ENCODE measurements around the gene RPS19BP1. TPM values are rescaled to one million over a fixed set of nuclear protein-coding genes. Genes with fewer than 3 reads are reported as not detected.

The RPS19BP1 gene
- polyA plus RNA-seq, 1 of the 3 experiments (the other 2 are of a cell fraction), result 97.2 TPM

DNA sequence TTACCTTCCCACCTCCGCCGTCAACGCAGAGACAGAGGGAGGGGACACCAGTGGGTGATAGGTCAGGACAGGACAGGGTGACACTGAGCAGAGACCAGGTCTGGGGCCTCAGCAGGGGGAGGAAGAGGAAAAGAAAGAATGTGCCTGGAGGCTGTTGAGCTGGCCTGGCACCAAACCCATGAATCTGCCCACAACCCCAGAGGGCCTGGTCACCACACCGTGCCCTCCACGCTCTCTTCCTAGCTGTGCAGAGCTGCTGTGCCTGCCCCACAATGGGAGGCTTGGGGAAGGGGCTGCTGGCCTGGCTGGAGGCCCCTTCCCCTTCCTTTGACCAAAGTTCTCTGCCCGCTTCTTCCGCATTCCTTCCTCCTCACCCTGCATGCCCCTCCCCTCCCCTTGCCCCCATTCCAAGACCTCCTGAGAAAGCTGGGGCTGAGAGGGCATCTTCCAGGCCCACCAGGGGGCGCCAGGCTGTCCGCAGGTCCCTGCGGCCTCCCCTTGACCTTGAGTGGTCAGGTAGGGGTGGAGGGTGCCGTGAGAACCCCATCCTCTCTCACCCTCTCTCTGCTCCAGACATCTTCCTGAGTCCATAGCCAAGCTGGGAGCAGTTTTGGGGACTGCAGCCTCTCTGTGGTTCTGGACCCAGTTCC lies 27.0 kb upstream of the RPS19BP1 start:
- H3K27me3 ChIP-seq (ENCODE audit: insufficient read depth), result no peaks in the 10 kb centered on the region; the same call in 1 of the 2 replicates
- ChIA-PET CTCF (interaction anchor here (0.6 to 1.7 kb wide), 12 partner anchors 9 to 1039 kb away, joined by 3 to 6 read pairs (median 4); no protein-coding TSS in a partner anchor), POLR2A (no interaction called here)
- no peak overlapping the region for H3K4me3 ChIP-seq (ENCODE audit: low read depth in 2 of 2, low read length in 1 of 2)
- 79% methylated on average over 5 of the region's 11 CpGs for WGBS (ENCODE audit: low lambda C conversion rate)
- H3K4me2 ChIP-seq, result no peak overlapping the region
- no peaks in the 10 kb centered on the region for H3F3A ChIP-seq (replicated peaks; ENCODE audit: insufficient read depth)
- peak; percentile 42 for DNase-seq
- H3K9me2 ChIP-seq, result no peaks in the 10 kb centered on the region
- TF ChIP-seq, protein P1, sequence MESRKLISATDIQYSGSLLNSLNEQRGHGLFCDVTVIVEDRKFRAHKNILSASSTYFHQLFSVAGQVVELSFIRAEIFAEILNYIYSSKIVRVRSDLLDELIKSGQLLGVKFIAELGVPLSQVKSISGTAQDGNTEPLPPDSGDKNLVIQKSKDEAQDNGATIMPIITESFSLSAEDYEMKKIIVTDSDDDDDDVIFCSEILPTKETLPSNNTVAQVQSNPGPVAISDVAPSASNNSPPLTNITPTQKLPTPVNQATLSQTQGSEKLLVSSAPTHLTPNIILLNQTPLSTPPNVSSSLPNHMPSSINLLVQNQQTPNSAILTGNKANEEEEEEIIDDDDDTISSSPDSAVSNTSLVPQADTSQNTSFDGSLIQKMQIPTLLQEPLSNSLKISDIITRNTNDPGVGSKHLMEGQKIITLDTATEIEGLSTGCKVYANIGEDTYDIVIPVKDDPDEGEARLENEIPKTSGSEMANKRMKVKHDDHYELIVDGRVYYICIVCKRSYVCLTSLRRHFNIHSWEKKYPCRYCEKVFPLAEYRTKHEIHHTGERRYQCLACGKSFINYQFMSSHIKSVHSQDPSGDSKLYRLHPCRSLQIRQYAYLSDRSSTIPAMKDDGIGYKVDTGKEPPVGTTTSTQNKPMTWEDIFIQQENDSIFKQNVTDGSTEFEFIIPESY (IDR thresholded peaks at IDR 0.05; ENCODE audit: borderline replicate concordance, low read depth), result no peak
- TF ChIP-seq NRF1 (IDR thresholded peaks at IDR 0.05; ENCODE audit: low read depth, low read length) (no peak), SMC3 (IDR thresholded peaks at IDR 0.05; ENCODE audit: low read depth, low read length) (0 out of 2 replicates have a peak, but pooled peaks have one; percentile 21)
- TF ChIP-seq, protein P2, sequence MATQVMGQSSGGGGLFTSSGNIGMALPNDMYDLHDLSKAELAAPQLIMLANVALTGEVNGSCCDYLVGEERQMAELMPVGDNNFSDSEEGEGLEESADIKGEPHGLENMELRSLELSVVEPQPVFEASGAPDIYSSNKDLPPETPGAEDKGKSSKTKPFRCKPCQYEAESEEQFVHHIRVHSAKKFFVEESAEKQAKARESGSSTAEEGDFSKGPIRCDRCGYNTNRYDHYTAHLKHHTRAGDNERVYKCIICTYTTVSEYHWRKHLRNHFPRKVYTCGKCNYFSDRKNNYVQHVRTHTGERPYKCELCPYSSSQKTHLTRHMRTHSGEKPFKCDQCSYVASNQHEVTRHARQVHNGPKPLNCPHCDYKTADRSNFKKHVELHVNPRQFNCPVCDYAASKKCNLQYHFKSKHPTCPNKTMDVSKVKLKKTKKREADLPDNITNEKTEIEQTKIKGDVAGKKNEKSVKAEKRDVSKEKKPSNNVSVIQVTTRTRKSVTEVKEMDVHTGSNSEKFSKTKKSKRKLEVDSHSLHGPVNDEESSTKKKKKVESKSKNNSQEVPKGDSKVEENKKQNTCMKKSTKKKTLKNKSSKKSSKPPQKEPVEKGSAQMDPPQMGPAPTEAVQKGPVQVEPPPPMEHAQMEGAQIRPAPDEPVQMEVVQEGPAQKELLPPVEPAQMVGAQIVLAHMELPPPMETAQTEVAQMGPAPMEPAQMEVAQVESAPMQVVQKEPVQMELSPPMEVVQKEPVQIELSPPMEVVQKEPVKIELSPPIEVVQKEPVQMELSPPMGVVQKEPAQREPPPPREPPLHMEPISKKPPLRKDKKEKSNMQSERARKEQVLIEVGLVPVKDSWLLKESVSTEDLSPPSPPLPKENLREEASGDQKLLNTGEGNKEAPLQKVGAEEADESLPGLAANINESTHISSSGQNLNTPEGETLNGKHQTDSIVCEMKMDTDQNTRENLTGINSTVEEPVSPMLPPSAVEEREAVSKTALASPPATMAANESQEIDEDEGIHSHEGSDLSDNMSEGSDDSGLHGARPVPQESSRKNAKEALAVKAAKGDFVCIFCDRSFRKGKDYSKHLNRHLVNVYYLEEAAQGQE (IDR thresholded peaks at IDR 0.05; ENCODE audit: low read depth, low read length), result no peak
- TF ChIP-seq, protein P3, sequence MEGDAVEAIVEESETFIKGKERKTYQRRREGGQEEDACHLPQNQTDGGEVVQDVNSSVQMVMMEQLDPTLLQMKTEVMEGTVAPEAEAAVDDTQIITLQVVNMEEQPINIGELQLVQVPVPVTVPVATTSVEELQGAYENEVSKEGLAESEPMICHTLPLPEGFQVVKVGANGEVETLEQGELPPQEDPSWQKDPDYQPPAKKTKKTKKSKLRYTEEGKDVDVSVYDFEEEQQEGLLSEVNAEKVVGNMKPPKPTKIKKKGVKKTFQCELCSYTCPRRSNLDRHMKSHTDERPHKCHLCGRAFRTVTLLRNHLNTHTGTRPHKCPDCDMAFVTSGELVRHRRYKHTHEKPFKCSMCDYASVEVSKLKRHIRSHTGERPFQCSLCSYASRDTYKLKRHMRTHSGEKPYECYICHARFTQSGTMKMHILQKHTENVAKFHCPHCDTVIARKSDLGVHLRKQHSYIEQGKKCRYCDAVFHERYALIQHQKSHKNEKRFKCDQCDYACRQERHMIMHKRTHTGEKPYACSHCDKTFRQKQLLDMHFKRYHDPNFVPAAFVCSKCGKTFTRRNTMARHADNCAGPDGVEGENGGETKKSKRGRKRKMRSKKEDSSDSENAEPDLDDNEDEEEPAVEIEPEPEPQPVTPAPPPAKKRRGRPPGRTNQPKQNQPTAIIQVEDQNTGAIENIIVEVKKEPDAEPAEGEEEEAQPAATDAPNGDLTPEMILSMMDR (IDR thresholded peaks at IDR 0.05), result peak; percentile 46
- TF ChIP-seq, protein P4, sequence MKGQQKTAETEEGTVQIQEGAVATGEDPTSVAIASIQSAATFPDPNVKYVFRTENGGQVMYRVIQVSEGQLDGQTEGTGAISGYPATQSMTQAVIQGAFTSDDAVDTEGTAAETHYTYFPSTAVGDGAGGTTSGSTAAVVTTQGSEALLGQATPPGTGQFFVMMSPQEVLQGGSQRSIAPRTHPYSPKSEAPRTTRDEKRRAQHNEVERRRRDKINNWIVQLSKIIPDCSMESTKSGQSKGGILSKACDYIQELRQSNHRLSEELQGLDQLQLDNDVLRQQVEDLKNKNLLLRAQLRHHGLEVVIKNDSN (IDR thresholded peaks at IDR 0.05; ENCODE audit: borderline replicate concordance, low read depth), result no peak
- no peaks in the 10 kb centered on the region for H3K9me3 ChIP-seq
- H3K36me3 ChIP-seq (replicated peaks in 1 of 2; ENCODE audit: control insufficient read depth in 1 of 2, insufficient read depth in 2 of 2, low read length in 1 of 2), result no peaks in the 10 kb centered on the region
- no peaks in the 10 kb centered on the region for H3K79me2 ChIP-seq (ENCODE audit: insufficient read depth)
- no peaks in the 10 kb centered on the region; a peak in 1 of 4 replicates for H3K4me1 ChIP-seq (ENCODE audit: control insufficient read depth in 1 of 2, insufficient read depth in 2 of 2, low read depth in 1 of 2, low read length in 1 of 2)
- no peak overlapping the region for H3K27ac ChIP-seq (ENCODE audit: low read depth in 2 of 2, low read length in 1 of 2)
- no peaks in the 10 kb centered on the region for H4K20me1 ChIP-seq (ENCODE audit: insufficient read depth)
- H3K9ac ChIP-seq, result no peak overlapping the region
- no peak overlapping the region for H2AFZ ChIP-seq (ENCODE audit: low read depth)

All from SK-N-SH (cell line).